Ovary (tissue), 3 donors: ENCODE results near the gene ST6GALNAC3.

Source experiments
- EP300 ChIP-seq: sonication (generic); formaldehyde crosslinking; IDR thresholded peaks from one replicate; pipeline ENCODE4 v1.6.1; 2017; ENCODE audit warnings: antibody characterized with exemption
- TF ChIP-seq, protein P1 (sequence below), 3 donors: fragments of 450-650 bp in 2 of 3; fragments of 200-600 bp in 1 of 3; IDR thresholded peaks; one replicate each; pipeline versions ENCODE4 v1.5.1 to v1.8.0; 2016 to 2022; ENCODE audit warnings: antibody characterized with exemption in 3 of 3, mild to moderate bottlenecking in 1 of 3
- donor health status: DM: no; HTN: no; CAD: no.

DNA sequence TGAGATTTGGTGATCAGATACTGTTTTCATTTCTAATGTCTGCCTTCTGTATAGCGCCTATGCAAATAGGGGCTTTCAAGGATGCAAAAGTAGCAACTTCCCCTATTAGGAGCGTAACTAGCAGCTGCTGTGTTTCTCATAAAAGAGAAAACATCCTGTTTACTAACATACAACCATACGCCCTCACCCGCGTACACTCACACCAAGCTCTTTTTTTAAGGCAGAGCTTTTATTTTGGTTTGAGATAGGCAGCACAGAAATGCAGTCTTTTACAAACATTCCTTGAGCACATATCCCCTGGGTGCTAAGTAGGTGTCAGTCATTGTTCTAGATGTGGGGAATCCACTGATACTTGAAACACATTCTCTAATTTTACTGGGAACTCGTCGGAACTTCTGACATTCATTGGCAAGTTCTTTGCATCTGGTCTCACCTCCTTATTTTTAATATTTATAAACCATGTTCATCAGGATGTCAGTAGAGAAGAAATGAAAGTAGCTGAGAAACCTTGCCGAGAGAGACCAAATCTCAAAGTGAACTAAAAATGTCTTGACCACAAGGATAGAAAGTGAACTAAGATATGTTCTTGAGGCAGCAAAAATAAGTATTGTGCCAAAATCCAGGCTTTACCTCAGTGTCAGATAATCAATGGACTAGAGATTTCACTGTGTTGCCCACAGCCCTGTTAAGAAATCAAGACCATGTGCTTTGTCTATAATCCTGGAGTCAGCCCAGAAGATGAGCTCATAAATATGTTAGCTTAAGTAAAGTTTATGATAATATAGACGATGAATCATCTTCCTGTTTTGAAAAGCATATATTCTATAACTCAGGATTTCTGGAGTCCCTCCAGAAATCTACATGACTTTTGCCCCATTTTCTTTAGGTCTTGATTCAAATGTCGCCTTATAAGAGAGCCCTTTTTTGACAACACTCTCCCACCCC lies 350.9 kb downstream of the ST6GALNAC3 start:
- TF ChIP-seq, protein P1, sequence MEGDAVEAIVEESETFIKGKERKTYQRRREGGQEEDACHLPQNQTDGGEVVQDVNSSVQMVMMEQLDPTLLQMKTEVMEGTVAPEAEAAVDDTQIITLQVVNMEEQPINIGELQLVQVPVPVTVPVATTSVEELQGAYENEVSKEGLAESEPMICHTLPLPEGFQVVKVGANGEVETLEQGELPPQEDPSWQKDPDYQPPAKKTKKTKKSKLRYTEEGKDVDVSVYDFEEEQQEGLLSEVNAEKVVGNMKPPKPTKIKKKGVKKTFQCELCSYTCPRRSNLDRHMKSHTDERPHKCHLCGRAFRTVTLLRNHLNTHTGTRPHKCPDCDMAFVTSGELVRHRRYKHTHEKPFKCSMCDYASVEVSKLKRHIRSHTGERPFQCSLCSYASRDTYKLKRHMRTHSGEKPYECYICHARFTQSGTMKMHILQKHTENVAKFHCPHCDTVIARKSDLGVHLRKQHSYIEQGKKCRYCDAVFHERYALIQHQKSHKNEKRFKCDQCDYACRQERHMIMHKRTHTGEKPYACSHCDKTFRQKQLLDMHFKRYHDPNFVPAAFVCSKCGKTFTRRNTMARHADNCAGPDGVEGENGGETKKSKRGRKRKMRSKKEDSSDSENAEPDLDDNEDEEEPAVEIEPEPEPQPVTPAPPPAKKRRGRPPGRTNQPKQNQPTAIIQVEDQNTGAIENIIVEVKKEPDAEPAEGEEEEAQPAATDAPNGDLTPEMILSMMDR (IDR thresholded peaks at IDR 0.05), result no peak
- TF ChIP-seq EP300, result no peak
